ENCODE data around the gene SLC7A8.

- no peak for TF ChIP-seq CTCF (IDR thresholded peaks at IDR 0.05)
- TF ChIP-seq REST (IDR thresholded peaks at IDR 0.05; ENCODE audit: insufficient read depth in 1 of 2, low read depth in 2 of 2, low read length in 1 of 2), result no peak
- TF ChIP-seq POLR2AphosphoS5 (IDR thresholded peaks at IDR 0.05; ENCODE audit: low read depth, low read length), result no peak
- no peak for TF ChIP-seq TCF7L2 (IDR thresholded peaks at IDR 0.05; ENCODE audit: low read depth, low read length)
- TF ChIP-seq SIN3A (IDR thresholded peaks at IDR 0.05; ENCODE audit: borderline replicate concordance, insufficient read depth, low read depth, low read length), result no peak
Measured at GRCh38 chr14:23109769-23110168, 73.7 kb downstream of the SLC7A8 start.
